HCT116 (cell line): Measurements from ENCODE around the gene TMEM54. TPM values are rescaled to one million over a fixed set of nuclear protein-coding genes. Genes with fewer than 3 reads are reported as not detected.

ENCODE experiments used
- ATAC-seq: fragments of 200-7000 bp; cut with Tn5 transposase; 2 replicates; pipeline ENCODE4 v1.9.1; 2020; ENCODE audit warnings: mild to moderate bottlenecking, moderate library complexity
- BruUV-seq: library from RNA; stranded (reverse); fragments of 400-500 nt; replicated peaks from 2 replicates; lab custom pipeline; 2021; lab: Mats Ljungman, UMichigan
- CTCF ChIA-PET: fragments of 300-600 bp; sonication (Branson Sonifier 250); formaldehyde crosslinking; loops from one replicate; lab custom pipeline; 2021; ENCODE audit warnings: antibody characterized with exemption; lab: Charles Lee
- POLR2A ChIA-PET: fragments of 300-600, 350-600 bp; sonication (Branson Sonifier 250); formaldehyde crosslinking; loops from one replicate; lab custom pipeline; 2021; ENCODE audit warnings: antibody characterized with exemption; lab: Charles Lee
- RAD21 ChIA-PET, 2 experiments: fragments of 300-600 bp; sonication (Branson Sonifier 250); formaldehyde crosslinking; loops; one replicate each; lab custom pipeline; 2023; ENCODE audit warnings: low total read pairs in 2 of 2; ENCODE audit not compliant: uncharacterized antibody in 2 of 2, unreplicated experiment in 2 of 2, low non-redundant PET in 1 of 2; lab: Charles Lee
- DNase-seq: peaks from one replicate; pipeline ENCODE4 v3.0.0-alpha.2; 2010; ENCODE audit warnings: low read depth, low spot score
- H2AFZ ChIP-seq: fragments of 200-600 bp; shearing (Covaris generic), sonication (generic); 2 replicates; pipeline ENCODE4 v1.6.1; 2017; ENCODE audit warnings: low read depth, mixed run types, mixed read lengths, antibody characterized with exemption, low read length; ENCODE audit not compliant: poor library complexity, severe bottlenecking
- H3K27ac ChIP-seq: 2 replicates; pipeline ENCODE4 v1.5.1; 2012; ENCODE audit warnings: low read depth, low read length
- H3K27me3 ChIP-seq: fragments of 200-600 bp; sonication (generic); 2 replicates; pipeline ENCODE4 v1.6.1; 2016; ENCODE audit warnings: mixed run types, low read length, mixed read lengths; ENCODE audit not compliant: insufficient read depth
- H3K36me3 ChIP-seq, 2 experiments: fragments of 200-500 bp in 1 of 2; fragments of 200-600 bp in 1 of 2; sonication (Bioruptor generic) in 1 of 2; sonication (generic) in 1 of 2; 2 replicates each; pipeline versions ENCODE4 v1.5.1 to v1.6.1; 2014 to 2016; ENCODE audit warnings: low read length in 2 of 2, inconsistent platforms in 1 of 2, mixed read lengths in 1 of 2, mixed run types in 1 of 2; ENCODE audit not compliant: insufficient read depth in 2 of 2, control insufficient read depth in 1 of 2
- H3K4me1 ChIP-seq, 2 experiments: fragments of 200-600 bp in 1 of 2; sonication (generic) in 1 of 2; 2 replicates each; pipeline versions ENCODE4 v1.5.1 to v1.6.1; 2012 to 2017; ENCODE audit warnings: low read length in 2 of 2, inconsistent platforms in 1 of 2, mild to moderate bottlenecking in 1 of 2, mixed read lengths in 1 of 2, mixed run types in 1 of 2, moderate library complexity in 1 of 2; ENCODE audit not compliant: insufficient read depth in 2 of 2, control insufficient read depth in 1 of 2
- H3K4me2 ChIP-seq: fragments of 200-600 bp; sonication (generic); 2 replicates; pipeline ENCODE4 v1.6.1; 2017; ENCODE audit warnings: mixed run types, low read length, mixed read lengths
- H3K4me3 ChIP-seq, 2 experiments: fragments of 200-600 bp in 1 of 2; sonication (generic) in 1 of 2; replicated peaks in 1 of 2; 2 replicates each; pipeline ENCODE4 v1.5.1; 2011 to 2016; ENCODE audit warnings: low read length in 2 of 2, control low read depth in 1 of 2, low read depth in 1 of 2, mild to moderate bottlenecking in 1 of 2, mixed read lengths in 1 of 2, mixed run types in 1 of 2
- H3K79me2 ChIP-seq: fragments of 200-600 bp; sonication (generic); 2 replicates; pipeline ENCODE4 v1.6.1; 2017; ENCODE audit warnings: mild to moderate bottlenecking, mixed run types, low read length, moderate library complexity, mixed read lengths; ENCODE audit not compliant: insufficient read depth
- H3K9ac ChIP-seq: fragments of 200-600 bp; sonication (generic); 2 replicates; pipeline ENCODE4 v1.6.1; 2016; ENCODE audit warnings: low read length, mixed read lengths
- H3K9me2 ChIP-seq: fragments of 200-600 bp; sonication (generic), shearing (Covaris generic); 2 replicates; pipeline ENCODE4 v1.6.1; 2017; ENCODE audit warnings: mixed run types, mild to moderate bottlenecking, moderate library complexity; ENCODE audit not compliant: insufficient read depth
- H3K9me3 ChIP-seq, 2 experiments: fragments of 200-500 bp in 1 of 2; fragments of 200-600 bp in 1 of 2; sonication (Bioruptor generic) in 1 of 2; sonication (generic) in 1 of 2; 2 replicates each; pipeline ENCODE4 v1.6.1; 2014 to 2017; ENCODE audit warnings: low read length in 2 of 2, mixed read lengths in 2 of 2, inconsistent platforms in 1 of 2, low read depth in 1 of 2, mild to moderate bottlenecking in 1 of 2, mixed run types in 1 of 2, moderate library complexity in 1 of 2; ENCODE audit not compliant: control insufficient read depth in 1 of 2, insufficient read depth in 1 of 2
- H4K20me1 ChIP-seq: fragments of 200-600 bp; sonication (generic), shearing (Covaris generic); 2 replicates; pipeline ENCODE4 v1.6.1; 2017; ENCODE audit warnings: mixed run types, mild to moderate bottlenecking, moderate library complexity; ENCODE audit not compliant: insufficient read depth
- ATF3 ChIP-seq: IDR thresholded peaks from 2 replicates; pipeline ENCODE4 v1.6.1; 2012
- CBX3 ChIP-seq: IDR thresholded peaks from 2 replicates; pipeline ENCODE4 v1.6.1; 2012; ENCODE audit warnings: low read depth
- CEBPB ChIP-seq: IDR thresholded peaks from 2 replicates; pipeline ENCODE4 v1.6.1; 2012; ENCODE audit warnings: low read depth
- CTCF ChIP-seq, 3 experiments: fragments of 200-600 bp in 1 of 3; sonication (generic) in 1 of 3; IDR thresholded peaks in 2 of 3; conservative IDR thresholded peaks in 1 of 3; 2 replicates each; pipeline ENCODE4 v1.5.1; 2012 to 2017; ENCODE audit warnings: low read depth in 2 of 3, low read length in 2 of 3, antibody characterized with exemption in 1 of 3, borderline replicate concordance in 1 of 3, control low read depth in 1 of 3, mild to moderate bottlenecking in 1 of 3, mixed read lengths in 1 of 3, mixed run types in 1 of 3, moderate library complexity in 1 of 3; ENCODE audit not compliant: insufficient read depth in 1 of 3
- EGR1 ChIP-seq: IDR thresholded peaks from 2 replicates; pipeline ENCODE4 v1.6.1; 2012; ENCODE audit warnings: low read depth
- ELF1 ChIP-seq: IDR thresholded peaks from 2 replicates; pipeline ENCODE4 v1.6.1; 2012; ENCODE audit warnings: low read depth, borderline replicate concordance
- FOSL1 ChIP-seq: IDR thresholded peaks from 2 replicates; pipeline ENCODE4 v1.6.1; 2012; ENCODE audit warnings: low read depth
- JUND ChIP-seq: IDR thresholded peaks from 2 replicates; pipeline ENCODE4 v1.6.1; 2012
- POLR2A ChIP-seq: IDR thresholded peaks from 2 replicates; pipeline ENCODE4 v1.7.0; 2011; ENCODE audit warnings: borderline replicate concordance; ENCODE audit not compliant: insufficient read depth, insufficient read length; ENCODE audit errors: extremely low read depth
- RAD21 ChIP-seq: IDR thresholded peaks from 2 replicates; pipeline ENCODE4 v1.6.1; 2012; ENCODE audit warnings: low read depth, mild to moderate bottlenecking
- SIN3A ChIP-seq: IDR thresholded peaks from 2 replicates; pipeline ENCODE4 v1.6.1; 2012; ENCODE audit warnings: low read depth
- SP1 ChIP-seq: IDR thresholded peaks from 2 replicates; pipeline ENCODE4 v1.6.1; 2012; ENCODE audit warnings: low read depth
- TCF7L2 ChIP-seq: IDR thresholded peaks from 2 replicates; pipeline ENCODE4 v1.7.0; 2011; ENCODE audit warnings: borderline replicate concordance, inconsistent platforms; ENCODE audit not compliant: insufficient read depth, insufficient read length; ENCODE audit errors: extremely low read depth
- ZBTB33 ChIP-seq: IDR thresholded peaks from 2 replicates; pipeline ENCODE4 v1.6.1; 2011; ENCODE audit warnings: mild to moderate bottlenecking, low read length, moderate library complexity; ENCODE audit not compliant: insufficient replicate concordance; ENCODE audit errors: extremely low read depth
- ZFX ChIP-seq: fragments of 450-650 bp; IDR thresholded peaks from 2 replicates; pipeline ENCODE4 v1.6.1; 2017
- intact Hi-C: fragments of 100-400 bp; cut with micrococcal nuclease; formaldehyde crosslinking; loops from 2 replicates; pipeline ENCODE4 v1.10.0; 2022
- total RNA-seq: library from RNA; stranded (reverse); gene quantifications from one replicate; pipeline ENCODE4 v1.2.1, GENCODE V29; 2021; ENCODE audit not compliant: unreplicated experiment

TMEM54 gene
- total RNA-seq, 1 experiment from 2014 or later, result 121 TPM

GRCh38 chr1:32860566-32860965, 40.6 kb downstream of the TMEM54 start:
- TF ChIP-seq EGR1, result no peak
- TF ChIP-seq FOSL1, result no peak
- no peak for TF ChIP-seq TCF7L2
- no peak for TF ChIP-seq JUND
- TF ChIP-seq ZBTB33, result no peak
- no peak for TF ChIP-seq SIN3A
- TF ChIP-seq CBX3, result no peak
- TF ChIP-seq CEBPB, result no peak
- Histone ChIP-seq H3K9me3 (no peaks in the 10 kb centered on the region), H3K79me2 (no peaks in the 10 kb centered on the region), H3K36me3 (peaks cover 13 to 14% of the 10 kb centered on the region in 2 experiments; a peak in 2 of 4 replicates), H3K27ac (no peak overlapping the region), H3K4me2 (no peak overlapping the region), H3K4me3 (no peak overlapping the region), H2AFZ (no peak overlapping the region), H4K20me1 (no peaks in the 10 kb centered on the region; the same call in 1 of the 2 replicates), H3K9ac (no peak overlapping the region), H3K27me3 (no peaks in the 10 kb centered on the region), H3K4me1 (no peaks in the 10 kb centered on the region), H3K9me2 (no peaks in the 10 kb centered on the region)
- ChIA-PET POLR2A (no interaction called here), CTCF (no interaction called here), RAD21 (no interaction called here)
- ATAC-seq, result no peak
- no TSS peak for BruUV-seq
- intact Hi-C loops, result no loop called here
- no peak for DNase-seq

- CTCF ChIA-PET, result no interaction called here
- no peak overlapping the region for H3K4me2 ChIP-seq
- no peak overlapping the region for H3K4me3 ChIP-seq
- no peaks in the 10 kb centered on the region for H3K9me3 ChIP-seq
- H3K79me2 ChIP-seq, result no peaks in the 10 kb centered on the region
- no peaks in the 10 kb centered on the region for H3K27me3 ChIP-seq
- no peaks in the 10 kb centered on the region for H3K9me2 ChIP-seq
- ATAC-seq, result no peak
- BruUV-seq, result no TSS peak
- H3K27ac ChIP-seq, result no peak overlapping the region
- H4K20me1 ChIP-seq, result no peaks in the 10 kb centered on the region; the same call in 1 of the 2 replicates
- no peak overlapping the region for H3K9ac ChIP-seq
- H3K4me1 ChIP-seq, result no peaks in the 10 kb centered on the region
- intact Hi-C loops, result no loop called here
- TF ChIP-seq ATF3 (no peak), SP1 (no peak), POLR2A (no peak), JUND (no peak), ZFX (no peak), CTCF (IDR thresholded peaks at IDR 0.05 in 2 of 3, conservative IDR thresholded peaks at IDR 0.05 in 1 of 3; ENCODE audit: borderline replicate concordance in 1 of 3, insufficient read depth in 1 of 3, low read depth in 2 of 3, low read length in 2 of 3) (no peak), RAD21 (no peak), EGR1 (no peak), CEBPB (no peak), FOSL1 (no peak), ELF1 (no peak), TCF7L2 (no peak)
- TF ChIP-seq, all 23 proteins: peak for 0
- ChIA-PET POLR2A (no interaction called here), RAD21 (no interaction called here)
- Histone ChIP-seq H3K36me3 (peaks cover 14 to 17% of the 10 kb centered on the region in 2 experiments; a peak in 2 of 4 replicates), H2AFZ (no peak overlapping the region)
- no peak for DNase-seq
Measured at GRCh38 chr1:32859915-32860314, 41.3 kb downstream of the TMEM54 start.
